ENCODE data around the gene CROCC.
A peak's percentile ranks its signal among the peaks of the same experiment; 100 is the strongest.
"Not testable (repeated sequence)": the region's sequence is repeated elsewhere in the genome, so short reads cannot be mapped to it uniquely, and the experiment has no call there.

CROCC gene

GRCh38 chr1:16921391-16922185 lies at the start of gene CROCC:
Gene CROCC (plus strand): TSS chr1:16921931. CDS start chr1:16922019, 88 bp downstream.
- in situ Hi-C loops (cut with MboI; ENCODE audit: low pct_unique_long_range_greater_than_20kb, low sequenced_read_pairs, unreplicated experiment), result no loop called here
- TF ChIP-seq CTCF (IDR thresholded peaks at IDR 0.05; ENCODE audit: extremely low read depth, insufficient read depth, missing control alignments), result no peak
- peak; percentile 65 for DNase-seq (ENCODE audit: low spot score)

- DNase-seq (ENCODE audit: low spot score), result peak; percentile 64
- in situ Hi-C loops (cut with MboI; ENCODE audit: low pct_unique_long_range_greater_than_20kb, low sequenced_read_pairs, unreplicated experiment), result not testable (repeated sequence)
These were observed 49.3 kb upstream of the CROCC start for GRCh38 chr1:16872152-16873075.

GRCh38 chr1:16873076-16873879 lies 48.5 kb upstream of the CROCC start:
- in situ Hi-C loops (cut with MboI; ENCODE audit: low pct_unique_long_range_greater_than_20kb, low sequenced_read_pairs, unreplicated experiment); DNase-seq (ENCODE audit: low spot score): not testable (repeated sequence)

- DNase-seq (ENCODE audit: low spot score); in situ Hi-C loops (cut with MboI; ENCODE audit: low pct_unique_long_range_greater_than_20kb, low sequenced_read_pairs, unreplicated experiment): not testable (repeated sequence)
These were observed 46.6 kb upstream of the CROCC start for GRCh38 chr1:16874968-16875765.

- in situ Hi-C loops (cut with MboI; ENCODE audit: low pct_unique_long_range_greater_than_20kb, low sequenced_read_pairs, unreplicated experiment); DNase-seq (ENCODE audit: low spot score): not testable (repeated sequence)
These were observed 40.0 kb upstream of the CROCC start for GRCh38 chr1:16881742-16882141.

GRCh38 chr1:16882986-16883385 lies 38.7 kb upstream of the CROCC start:
- no peak for TF ChIP-seq CTCF (IDR thresholded peaks at IDR 0.05; ENCODE audit: extremely low read depth, insufficient read depth, missing control alignments)
- no peak for DNase-seq (ENCODE audit: low spot score)
- in situ Hi-C loops (cut with MboI; ENCODE audit: low pct_unique_long_range_greater_than_20kb, low sequenced_read_pairs, unreplicated experiment), result no loop called here

- DNase-seq (ENCODE audit: low spot score); in situ Hi-C loops (cut with MboI; ENCODE audit: low pct_unique_long_range_greater_than_20kb, low sequenced_read_pairs, unreplicated experiment): not testable (repeated sequence)
These were observed 37.2 kb upstream of the CROCC start for GRCh38 chr1:16884487-16884886.

- in situ Hi-C loops (cut with MboI; ENCODE audit: low pct_unique_long_range_greater_than_20kb, low sequenced_read_pairs, unreplicated experiment), result no loop called here
- DNase-seq (ENCODE audit: low spot score), result no peak
- TF ChIP-seq CTCF (IDR thresholded peaks at IDR 0.05; ENCODE audit: extremely low read depth, insufficient read depth, missing control alignments), result no peak
These were observed 34.7 kb upstream of the CROCC start for GRCh38 chr1:16886860-16887605.

Data from GM13977 (cell line).